ENCODE data around the gene MRPS25.

GRCh38 chr3:15060029-15060428, 5.1 kb downstream of the MRPS25 start:
- no peak for TF ChIP-seq TCF7 (CRISPR knock-in tag; IDR thresholded peaks at IDR 0.05; ENCODE audit: low read depth)
- no peak for TF ChIP-seq CTCF (IDR thresholded peaks at IDR 0.05)
- no peak for TF ChIP-seq ZNF263 (CRISPR knock-in tag; IDR thresholded peaks at IDR 0.05; ENCODE audit: low read depth)
- TF ChIP-seq PRRX2 (CRISPR knock-in tag; IDR thresholded peaks at IDR 0.05): no peak
- TF ChIP-seq ERG (CRISPR knock-in tag; IDR thresholded peaks at IDR 0.05): no peak
- no peak for TF ChIP-seq E2F5 (CRISPR knock-in tag; IDR thresholded peaks at IDR 0.05)
- no peak for TF ChIP-seq ATF3 (CRISPR knock-in tag; conservative IDR thresholded peaks at IDR 0.05)
- TF ChIP-seq ZBTB43 (CRISPR knock-in tag; IDR thresholded peaks at IDR 0.05): no peak
- TF ChIP-seq CBFB (CRISPR knock-in tag; IDR thresholded peaks at IDR 0.05; ENCODE audit: low read depth): no peak
- TF ChIP-seq USF1 (CRISPR knock-in tag; IDR thresholded peaks at IDR 0.05): no peak
